Choroid plexus epithelial cell (primary cell): ENCODE data around the gene GRIK1.

ENCODE experiments used
- DNase-seq: peaks from one replicate; pipeline ENCODE4 v3.0.0-alpha.2; 2010; ENCODE audit warnings: low read depth
- H3K4me3 ChIP-seq: 2 replicates; pipeline ENCODE4 v1.5.1; 2011; ENCODE audit warnings: low read depth, mild to moderate bottlenecking, control low read depth, low read length, moderate library complexity
- TF ChIP-seq, protein P1 (sequence below): conservative IDR thresholded peaks from 2 replicates; pipeline ENCODE4 v1.5.1; 2011; ENCODE audit warnings: low read depth, mild to moderate bottlenecking, control low read depth, inconsistent platforms, low read length, moderate library complexity

Gene GRIK1

DNA sequence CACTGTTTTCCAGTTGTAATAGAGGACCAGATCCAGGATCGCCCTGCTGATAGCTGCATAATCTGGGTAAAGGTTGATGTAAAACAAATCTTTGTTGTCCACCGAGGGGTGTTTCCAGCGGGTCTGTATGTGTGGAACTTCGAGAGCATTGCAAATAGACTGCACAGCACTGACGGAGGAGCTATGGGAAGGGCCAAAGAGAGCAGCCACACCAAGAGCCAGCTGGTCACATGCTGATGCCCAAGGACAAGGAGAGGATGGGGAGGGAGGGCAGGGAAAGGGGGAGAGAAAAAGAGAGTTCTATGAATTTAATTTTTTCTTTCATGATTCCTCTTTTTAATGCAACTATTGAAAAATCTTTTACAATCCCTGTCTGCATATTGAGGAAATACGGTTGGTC, 250.0 kb downstream of the GRIK1 start:
- DNase-seq, result no peak
- TF ChIP-seq, protein P1, sequence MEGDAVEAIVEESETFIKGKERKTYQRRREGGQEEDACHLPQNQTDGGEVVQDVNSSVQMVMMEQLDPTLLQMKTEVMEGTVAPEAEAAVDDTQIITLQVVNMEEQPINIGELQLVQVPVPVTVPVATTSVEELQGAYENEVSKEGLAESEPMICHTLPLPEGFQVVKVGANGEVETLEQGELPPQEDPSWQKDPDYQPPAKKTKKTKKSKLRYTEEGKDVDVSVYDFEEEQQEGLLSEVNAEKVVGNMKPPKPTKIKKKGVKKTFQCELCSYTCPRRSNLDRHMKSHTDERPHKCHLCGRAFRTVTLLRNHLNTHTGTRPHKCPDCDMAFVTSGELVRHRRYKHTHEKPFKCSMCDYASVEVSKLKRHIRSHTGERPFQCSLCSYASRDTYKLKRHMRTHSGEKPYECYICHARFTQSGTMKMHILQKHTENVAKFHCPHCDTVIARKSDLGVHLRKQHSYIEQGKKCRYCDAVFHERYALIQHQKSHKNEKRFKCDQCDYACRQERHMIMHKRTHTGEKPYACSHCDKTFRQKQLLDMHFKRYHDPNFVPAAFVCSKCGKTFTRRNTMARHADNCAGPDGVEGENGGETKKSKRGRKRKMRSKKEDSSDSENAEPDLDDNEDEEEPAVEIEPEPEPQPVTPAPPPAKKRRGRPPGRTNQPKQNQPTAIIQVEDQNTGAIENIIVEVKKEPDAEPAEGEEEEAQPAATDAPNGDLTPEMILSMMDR, result no peak
- H3K4me3 ChIP-seq, result no peak overlapping the region

DNA sequence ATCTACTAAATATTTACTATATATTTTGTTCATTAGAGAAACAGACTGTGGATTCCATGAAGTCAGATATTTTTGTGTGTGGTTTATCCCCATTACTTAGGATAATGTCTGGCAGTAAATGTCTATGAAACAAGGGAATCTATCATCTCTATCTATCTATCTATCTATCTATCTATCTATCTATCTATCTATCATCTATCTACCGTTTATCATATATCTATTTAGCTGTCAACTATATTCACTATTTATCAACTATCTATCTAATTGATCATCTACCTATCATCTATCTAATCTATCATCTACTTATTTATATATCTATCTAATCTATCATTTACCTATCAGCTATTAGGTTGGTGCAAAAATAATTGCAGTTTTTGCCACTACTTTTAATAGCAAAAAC, 255.7 kb downstream of the GRIK1 start:
- TF ChIP-seq, protein P1, result no peak
- no peak for DNase-seq
- no peak overlapping the region for H3K4me3 ChIP-seq

DNA sequence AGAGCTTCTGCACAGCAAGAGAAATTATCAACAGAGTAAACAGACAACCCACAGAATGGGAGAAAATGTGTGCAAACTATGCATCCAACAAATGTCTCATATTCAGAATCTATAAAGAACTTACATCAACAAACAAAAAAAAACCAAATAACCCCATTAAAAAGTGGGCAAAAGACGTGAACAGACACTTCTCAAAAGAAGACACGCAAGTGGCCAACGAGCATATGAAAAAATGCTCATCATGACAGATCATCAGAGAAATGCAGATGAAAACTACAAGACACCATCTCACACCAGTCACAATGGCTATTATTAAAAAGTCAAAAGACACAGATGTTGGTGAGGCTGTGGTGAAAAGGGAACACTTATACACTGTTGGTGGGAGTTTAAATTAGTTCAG, 257.0 kb downstream of the GRIK1 start:
- DNase-seq, result no peak
- TF ChIP-seq, protein P1, result no peak
- no peak overlapping the region for H3K4me3 ChIP-seq

DNA sequence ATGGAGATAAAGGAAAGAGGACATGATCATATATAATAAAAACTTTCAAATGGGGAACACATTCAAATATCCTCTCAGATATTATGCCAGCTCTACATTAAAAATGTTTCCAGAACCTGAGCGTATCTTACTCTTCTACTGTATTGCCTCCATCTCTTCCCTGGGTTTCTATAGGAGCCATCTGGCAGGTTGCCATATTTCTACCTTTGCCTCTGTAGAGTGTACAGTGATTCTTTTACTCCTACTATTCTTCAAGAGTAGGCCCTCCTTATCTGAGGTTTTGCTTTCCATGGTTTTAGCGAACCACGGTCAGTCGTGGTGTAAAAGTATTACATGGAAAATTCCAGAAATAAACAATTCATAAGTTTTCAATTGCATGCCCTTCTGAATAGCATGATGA, 259.5 kb downstream of the GRIK1 start:
- no peak overlapping the region for H3K4me3 ChIP-seq
- TF ChIP-seq, protein P1, result no peak
- DNase-seq, result no peak

DNA sequence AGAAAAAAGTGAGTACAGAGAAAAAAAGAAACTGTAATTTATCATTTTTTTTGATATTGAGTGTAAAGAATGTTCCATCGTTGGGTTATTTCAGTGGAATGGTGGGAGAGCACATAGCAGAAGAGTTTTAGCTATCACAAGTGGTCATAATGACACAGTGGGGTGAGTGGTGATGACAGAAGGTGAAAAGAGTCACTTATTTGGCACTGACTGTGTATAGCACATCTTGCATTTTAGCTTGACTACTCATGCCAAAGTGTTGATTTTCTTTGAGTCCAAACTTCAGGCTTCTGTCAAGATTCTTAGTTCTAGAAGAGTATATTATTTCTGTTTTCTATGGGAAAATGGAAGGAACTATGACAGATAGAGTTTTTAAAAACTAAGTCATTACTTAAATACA, 261.2 kb downstream of the GRIK1 start:
- peak; percentile 94 for DNase-seq
- TF ChIP-seq, protein P1, result no peak
- H3K4me3 ChIP-seq, result no peak overlapping the region

DNA sequence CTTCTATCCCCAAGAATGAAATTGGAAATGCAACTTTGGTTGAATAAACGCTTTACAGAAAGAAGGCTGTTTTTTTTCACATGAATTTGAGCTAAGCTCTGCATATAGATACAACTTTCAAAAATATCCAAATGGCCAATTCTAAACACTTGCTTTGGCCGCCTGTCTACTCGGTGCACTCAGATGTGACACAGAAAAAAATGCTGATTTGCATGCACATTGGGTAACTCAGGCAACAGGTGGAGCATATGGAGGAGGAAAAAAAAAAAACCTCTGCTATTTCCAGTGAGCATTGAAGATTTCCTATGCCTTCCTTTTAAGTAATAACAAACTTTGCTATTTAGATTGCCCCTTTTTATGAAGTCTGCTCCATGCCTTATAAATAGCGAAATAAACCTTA, 262.5 kb downstream of the GRIK1 start:
- TF ChIP-seq, protein P1, result no peak
- no peak overlapping the region for H3K4me3 ChIP-seq
- no peak for DNase-seq

DNA sequence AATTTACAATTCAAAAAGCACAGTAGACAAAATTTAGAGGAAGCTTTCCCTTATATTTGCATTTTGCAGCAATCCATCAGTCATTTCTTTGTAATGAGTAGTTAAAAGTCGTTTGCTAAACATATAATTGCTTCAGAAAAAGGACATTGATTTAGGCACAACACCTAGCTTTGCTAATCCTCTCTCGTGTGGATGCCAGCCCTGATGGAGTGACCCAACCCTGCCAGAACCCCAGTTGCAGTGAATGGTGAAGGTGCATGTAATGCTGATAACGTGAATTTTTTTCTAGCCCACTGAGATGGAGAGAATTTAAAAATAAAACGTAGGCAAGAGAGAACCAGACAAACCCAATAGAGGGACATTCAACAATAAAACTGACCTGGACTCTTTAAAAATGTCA, 263.4 kb downstream of the GRIK1 start:
- H3K4me3 ChIP-seq, result no peak overlapping the region
- no peak for DNase-seq
- TF ChIP-seq, protein P1, result no peak
